Esophagus squamous epithelium (tissue), 4 donors: ENCODE measurements around the gene VWA1.

Experiments
- POLR2A ChIP-seq, 4 donors: fragments of 450-650 bp; IDR thresholded peaks; one replicate each; pipeline ENCODE4 v1.6.1; 2017; ENCODE audit warnings: antibody characterized with exemption in 4 of 4, mild to moderate bottlenecking in 4 of 4, moderate library complexity in 3 of 4
- TF ChIP-seq, protein P1 (sequence below), 6 experiments: fragments of 450-650 bp in 4 of 6; fragments of 200-600 bp in 2 of 6; sonication (generic) in 2 of 6; IDR thresholded peaks; one replicate each; pipeline ENCODE4 v1.5.1; 2016 to 2019; ENCODE audit warnings: antibody characterized with exemption in 6 of 6, mild to moderate bottlenecking in 4 of 6, moderate library complexity in 4 of 6

DNA sequence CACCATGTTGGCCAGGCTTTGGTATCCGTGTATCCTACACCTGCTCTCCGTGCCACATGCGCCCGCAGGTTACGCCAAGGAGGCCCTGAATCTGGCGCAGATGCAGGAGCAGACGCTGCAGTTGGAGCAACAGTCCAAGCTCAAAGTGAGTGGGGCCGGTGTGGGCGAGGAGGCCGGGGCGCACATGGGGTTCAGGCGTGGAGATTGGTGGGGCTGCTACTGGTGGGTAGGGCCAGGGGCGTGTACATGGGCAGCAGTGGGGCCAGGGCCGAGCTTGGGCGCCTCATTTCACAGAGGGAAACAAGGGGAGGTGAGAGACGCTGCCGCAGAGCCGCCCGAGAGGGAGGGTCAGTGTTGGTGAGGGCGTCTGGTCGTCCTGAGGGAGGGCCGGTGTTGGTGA is 41.7 kb downstream of the VWA1 start:
- TF ChIP-seq POLR2A (IDR thresholded peaks at IDR 0.05), result no peak
- TF ChIP-seq, protein P1, sequence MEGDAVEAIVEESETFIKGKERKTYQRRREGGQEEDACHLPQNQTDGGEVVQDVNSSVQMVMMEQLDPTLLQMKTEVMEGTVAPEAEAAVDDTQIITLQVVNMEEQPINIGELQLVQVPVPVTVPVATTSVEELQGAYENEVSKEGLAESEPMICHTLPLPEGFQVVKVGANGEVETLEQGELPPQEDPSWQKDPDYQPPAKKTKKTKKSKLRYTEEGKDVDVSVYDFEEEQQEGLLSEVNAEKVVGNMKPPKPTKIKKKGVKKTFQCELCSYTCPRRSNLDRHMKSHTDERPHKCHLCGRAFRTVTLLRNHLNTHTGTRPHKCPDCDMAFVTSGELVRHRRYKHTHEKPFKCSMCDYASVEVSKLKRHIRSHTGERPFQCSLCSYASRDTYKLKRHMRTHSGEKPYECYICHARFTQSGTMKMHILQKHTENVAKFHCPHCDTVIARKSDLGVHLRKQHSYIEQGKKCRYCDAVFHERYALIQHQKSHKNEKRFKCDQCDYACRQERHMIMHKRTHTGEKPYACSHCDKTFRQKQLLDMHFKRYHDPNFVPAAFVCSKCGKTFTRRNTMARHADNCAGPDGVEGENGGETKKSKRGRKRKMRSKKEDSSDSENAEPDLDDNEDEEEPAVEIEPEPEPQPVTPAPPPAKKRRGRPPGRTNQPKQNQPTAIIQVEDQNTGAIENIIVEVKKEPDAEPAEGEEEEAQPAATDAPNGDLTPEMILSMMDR (IDR thresholded peaks at IDR 0.05), result no peak
